Ectodermal cell (in vitro differentiated cells): ENCODE measurements around the gene CTTNBP2.
"Not testable (repeated sequence)": the region's sequence is repeated elsewhere in the genome, so short reads cannot be mapped to it uniquely, and the experiment has no call there.

ENCODE experiments used
- H3K27ac ChIP-seq: 2 replicates; pipeline ENCODE4 v1.7.0; 2013; ENCODE audit warnings: mild to moderate bottlenecking, low read depth, low read length; ENCODE audit not compliant: insufficient read depth, poor library complexity, severe bottlenecking
- H3K27me3 ChIP-seq: 2 replicates; pipeline ENCODE4 v1.7.0; 2013; ENCODE audit warnings: mild to moderate bottlenecking, low read length; ENCODE audit not compliant: insufficient read depth, control insufficient read depth, poor library complexity, severe bottlenecking
- H3K36me3 ChIP-seq: one replicate; pipeline ENCODE4 v1.7.0; 2013; ENCODE audit warnings: low read length; ENCODE audit not compliant: control insufficient read depth, insufficient read depth
- H3K4me1 ChIP-seq: one replicate; pipeline ENCODE4 v1.7.0; 2013; ENCODE audit warnings: low read length; ENCODE audit not compliant: control insufficient read depth, insufficient read depth
- H3K4me3 ChIP-seq: 2 replicates; pipeline ENCODE4 v1.7.0; 2013; ENCODE audit warnings: low read depth, low read length, control low read depth; ENCODE audit not compliant: insufficient read depth
- H3K9me3 ChIP-seq: 2 replicates; pipeline ENCODE4 v1.7.0; 2013; ENCODE audit warnings: mild to moderate bottlenecking, low read length, moderate library complexity; ENCODE audit not compliant: control insufficient read depth
- WGBS, 2 experiments: methylation state at CpG; one replicate each; pipeline ENCODE4 v1.1.7; 2013; ENCODE audit warnings: missing lambda C conversion rate in 2 of 2; 5-methylcytosine and 5-hydroxymethylcytosine counted together

The CTTNBP2 gene

GRCh38 chr7:117708173-117708572, 165.1 kb downstream of the CTTNBP2 start:
- not testable (repeated sequence) for H3K36me3 ChIP-seq, H3K4me3 ChIP-seq, H3K4me1 ChIP-seq, H3K27me3 ChIP-seq, H3K27ac ChIP-seq, H3K9me3 ChIP-seq
- WGBS, 2 experiments = 94% methylated on average over 4 of the region's 4 CpGs

- Histone ChIP-seq H3K27ac (no peak overlapping the region), H3K9me3 (no peaks in the 10 kb centered on the region), H3K4me3 (no peak overlapping the region), H3K27me3 (no peaks in the 10 kb centered on the region), H3K36me3 (no peaks in the 10 kb centered on the region), H3K4me1 (no peaks in the 10 kb centered on the region)
Measured at GRCh38 chr7:117707080-117707479, 166.2 kb downstream of the CTTNBP2 start.

GRCh38 chr7:117706210-117706609, 167.0 kb downstream of the CTTNBP2 start:
- Histone ChIP-seq H3K9me3 (no peaks in the 10 kb centered on the region), H3K36me3 (no peaks in the 10 kb centered on the region), H3K27ac (no peak overlapping the region), H3K4me1 (no peaks in the 10 kb centered on the region), H3K27me3 (no peaks in the 10 kb centered on the region), H3K4me3 (no peak overlapping the region)
- WGBS, 2 experiments = 83 to 100% methylated on average over 1 to 2 of the region's 2 CpGs

DNA sequence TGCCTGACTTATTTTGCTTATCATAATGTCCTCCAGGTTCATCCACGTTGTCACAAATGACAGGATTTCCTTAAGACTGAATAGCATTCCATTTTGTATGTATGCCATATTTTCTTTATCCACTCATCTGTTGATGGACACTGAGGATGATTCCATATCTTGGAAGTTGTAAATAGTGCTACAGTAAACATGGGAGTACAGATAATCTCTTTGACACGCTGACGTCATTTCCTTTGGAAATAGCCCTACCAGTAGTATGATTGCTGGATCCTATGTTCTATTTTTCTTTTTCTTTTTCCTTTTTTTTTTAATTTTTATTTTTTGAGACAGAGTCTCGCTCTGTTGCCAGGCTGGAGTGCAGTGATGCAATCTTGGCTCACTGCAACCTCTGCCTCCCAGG, 167.6 kb downstream of the CTTNBP2 start:
- Histone ChIP-seq H3K4me1 (no peaks in the 10 kb centered on the region), H3K27ac (no peak overlapping the region), H3K36me3 (no peaks in the 10 kb centered on the region), H3K27me3 (no peaks in the 10 kb centered on the region), H3K4me3 (no peak overlapping the region), H3K9me3 (no peaks in the 10 kb centered on the region)
- WGBS, 2 experiments = 81 to 92% methylated on average over 4 of the region's 4 CpGs

DNA sequence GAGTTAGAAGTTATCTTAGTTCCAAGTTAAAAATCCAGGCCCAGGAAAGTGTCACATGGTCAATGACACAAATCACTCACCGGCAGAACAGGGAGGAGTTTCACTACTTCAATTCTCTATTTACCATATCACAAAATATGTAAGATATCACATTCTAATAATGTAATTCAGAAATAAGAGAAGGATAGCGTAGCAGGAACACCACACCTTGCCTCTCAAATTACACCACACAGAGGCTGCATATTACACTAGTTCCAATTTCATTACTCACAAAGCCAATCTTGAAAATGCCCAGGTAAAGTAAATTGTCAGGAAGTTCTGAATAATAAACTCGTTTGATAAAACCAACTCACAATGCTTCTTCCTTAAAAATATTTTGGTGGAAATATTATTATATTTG, 169.2 kb downstream of the CTTNBP2 start:
- no peak overlapping the region for H3K27ac ChIP-seq
- no peaks in the 10 kb centered on the region for H3K4me1 ChIP-seq
- no peak overlapping the region for H3K4me3 ChIP-seq
- 93% methylated on average over 3 of the region's 3 CpGs; no CpG with 5 or more reads in 1 of the 2 experiments for WGBS, 2 experiments
- no peaks in the 10 kb centered on the region for H3K36me3 ChIP-seq
- H3K9me3 ChIP-seq = no peaks in the 10 kb centered on the region
- H3K27me3 ChIP-seq = no peaks in the 10 kb centered on the region

DNA sequence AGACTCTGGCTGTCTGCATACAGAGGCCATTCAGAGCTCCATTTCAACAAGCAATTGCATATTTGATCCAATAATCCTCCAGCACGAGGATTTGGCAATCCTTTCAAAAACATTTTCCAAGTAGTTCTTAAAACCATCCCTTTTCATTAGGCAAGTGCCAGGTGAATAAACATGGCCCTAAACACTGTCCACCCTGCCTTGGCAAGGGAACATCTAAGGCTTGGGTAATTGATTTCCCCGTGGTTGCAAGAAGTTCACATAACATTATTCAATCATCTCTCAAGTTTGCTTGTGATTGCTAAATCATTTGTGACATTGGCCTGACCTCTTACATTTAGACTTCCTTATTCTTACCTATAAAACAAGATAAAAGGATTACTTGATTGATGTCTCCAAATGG, 175.2 kb downstream of the CTTNBP2 start:
- 92 to 98% methylated on average over 2 of the region's 2 CpGs for WGBS, 2 experiments
- no peaks in the 10 kb centered on the region for H3K4me1 ChIP-seq
- no peak overlapping the region for H3K4me3 ChIP-seq
- H3K27me3 ChIP-seq = no peaks in the 10 kb centered on the region
- no peaks in the 10 kb centered on the region for H3K36me3 ChIP-seq
- H3K27ac ChIP-seq = no peak overlapping the region
- no peaks in the 10 kb centered on the region for H3K9me3 ChIP-seq

- no peak overlapping the region for H3K27ac ChIP-seq
- H3K4me1 ChIP-seq = no peaks in the 10 kb centered on the region
- H3K4me3 ChIP-seq = no peak overlapping the region
- no peaks in the 10 kb centered on the region for H3K9me3 ChIP-seq
- 84 to 93% methylated on average over 7 of the region's 7 CpGs for WGBS, 2 experiments
- no peaks in the 10 kb centered on the region for H3K27me3 ChIP-seq
- H3K36me3 ChIP-seq = no peaks in the 10 kb centered on the region
Measured at GRCh38 chr7:117692338-117692737, 180.9 kb downstream of the CTTNBP2 start.

DNA sequence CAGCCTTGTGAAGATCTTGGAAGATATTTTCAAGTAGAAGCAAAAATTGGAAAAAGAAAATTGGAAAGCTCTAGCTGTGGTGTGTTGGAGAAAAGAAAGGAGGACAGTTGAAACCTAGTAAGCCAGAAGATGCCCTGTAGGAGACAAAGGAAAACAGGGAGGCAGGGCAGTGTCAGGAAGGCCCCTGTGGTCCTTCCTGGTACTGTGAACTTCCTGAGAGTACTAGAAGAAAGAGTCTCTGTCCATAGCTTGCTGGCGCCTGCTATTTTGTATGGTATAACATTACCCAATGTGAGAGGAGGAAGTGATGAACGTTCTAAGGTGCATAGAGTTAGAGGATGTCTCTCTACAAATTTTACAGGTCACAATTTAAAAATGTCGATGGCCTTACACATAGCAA, 183.1 kb downstream of the CTTNBP2 start:
- 97 to 100% methylated on average over 2 to 3 of the region's 3 CpGs for WGBS, 2 experiments
- H3K27me3 ChIP-seq = no peaks in the 10 kb centered on the region

GRCh38 chr7:117689406-117689805, 183.8 kb downstream of the CTTNBP2 start:
- H3K9me3 ChIP-seq = no peaks in the 10 kb centered on the region
- H3K27me3 ChIP-seq = no peaks in the 10 kb centered on the region
- H3K27ac ChIP-seq = no peak overlapping the region
- H3K4me1 ChIP-seq = no peaks in the 10 kb centered on the region
- H3K36me3 ChIP-seq = no peaks in the 10 kb centered on the region
- no peak overlapping the region for H3K4me3 ChIP-seq

More for the DNA sequence above, 183.1 kb downstream of the CTTNBP2 start:
- Histone ChIP-seq H3K36me3 (no peaks in the 10 kb centered on the region), H3K27ac (no peak overlapping the region), H3K9me3 (no peaks in the 10 kb centered on the region), H3K4me1 (no peaks in the 10 kb centered on the region), H3K4me3 (no peak overlapping the region)

- 95 to 97% methylated on average over 2 of the region's 2 CpGs for WGBS, 2 experiments
Measured at GRCh38 chr7:117688126-117688525, 185.1 kb downstream of the CTTNBP2 start.

DNA sequence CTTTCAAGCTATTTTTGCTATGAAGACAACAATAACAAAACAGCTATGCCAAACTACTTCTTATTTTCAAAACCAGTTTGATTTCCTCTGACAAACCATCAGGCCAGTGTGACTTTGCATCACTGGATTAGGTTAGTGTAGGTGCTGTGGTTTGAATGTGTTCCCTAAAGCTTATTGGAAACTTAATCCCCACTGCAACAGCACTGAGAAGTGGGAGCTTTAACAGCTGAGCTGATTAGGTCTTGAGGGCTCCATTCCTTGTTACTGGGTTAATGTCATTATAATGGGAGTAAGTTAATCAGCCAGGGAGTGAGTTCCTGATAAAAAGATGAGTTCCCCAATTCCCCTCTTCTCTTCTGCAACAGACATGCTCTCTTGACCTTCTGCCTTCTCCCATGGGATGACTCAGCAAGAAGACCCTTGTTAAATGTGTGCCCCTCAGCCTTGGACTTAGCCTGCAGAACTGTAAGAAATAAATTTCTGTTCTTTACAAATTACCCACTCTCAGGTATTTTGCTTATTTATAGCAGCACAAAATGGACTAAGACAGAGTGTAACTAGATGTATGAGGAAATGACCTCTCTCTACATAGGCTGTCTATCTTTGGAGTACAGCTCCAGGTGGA, 186.8 kb downstream of the CTTNBP2 start:
- Histone ChIP-seq H3K36me3 (no peaks in the 10 kb centered on the region), H3K27ac (no peak overlapping the region), H3K9me3 (no peaks in the 10 kb centered on the region), H3K4me1 (no peaks in the 10 kb centered on the region), H3K27me3 (no peaks in the 10 kb centered on the region), H3K4me3 (no peak overlapping the region)

More at GRCh38 chr7:117688126-117688525, 185.1 kb downstream of the CTTNBP2 start:
- no peaks in the 10 kb centered on the region for H3K4me1 ChIP-seq
- H3K27ac ChIP-seq = no peak overlapping the region
- H3K27me3 ChIP-seq = no peaks in the 10 kb centered on the region
- no peak overlapping the region for H3K4me3 ChIP-seq
- H3K9me3 ChIP-seq = no peaks in the 10 kb centered on the region
- H3K36me3 ChIP-seq = no peaks in the 10 kb centered on the region
